GM12864 (cell line): Measurements from ENCODE around the gene TMC5.
A peak's percentile ranks its signal among the peaks of the same experiment; 100 is the strongest.

Experiments used
- DNase-seq: peaks from one replicate; pipeline ENCODE4 v3.0.0-alpha.2; 2011; ENCODE audit warnings: low read depth
- H3K4me3 ChIP-seq: 2 replicates; pipeline ENCODE4 v1.5.1; 2011; ENCODE audit warnings: mild to moderate bottlenecking, low read depth, low read length, control low read depth
- CTCF ChIP-seq: IDR thresholded peaks from 2 replicates; pipeline ENCODE4 v1.5.1; 2011; ENCODE audit warnings: low read depth, mild to moderate bottlenecking, moderate library complexity, low read length, control low read depth, inconsistent platforms; ENCODE audit errors: missing control alignments

The TMC5 gene

GRCh38 chr16:19517424-19518089 is 99.9 kb downstream of the TMC5 start:
- H3K4me3 ChIP-seq, result no peak overlapping the region
- TF ChIP-seq CTCF, result no peak
- no peak for DNase-seq

GRCh38 chr16:19518388-19518787 is 100.7 kb downstream of the TMC5 start:
- no peak for DNase-seq
- TF ChIP-seq CTCF, result no peak
- no peak overlapping the region for H3K4me3 ChIP-seq

- peak overlapping the region; percentile 91 for H3K4me3 ChIP-seq
- no peak for DNase-seq
Measured at GRCh38 chr16:19520861-19521331, 103.2 kb downstream of the TMC5 start.

GRCh38 chr16:19521471-19522396 is 104.1 kb downstream of the TMC5 start, which contains the start of gene GDE1:
Gene GDE1 (minus strand): TSS chr16:19522098. CDS start chr16:19521964, 134 bp downstream.
- H3K4me3 ChIP-seq, result peak within 1 kb of the TSS; percentile 91
- peak; percentile 62 for DNase-seq
- peak; percentile 33 for TF ChIP-seq CTCF

More at GRCh38 chr16:19520861-19521331, 103.2 kb downstream of the TMC5 start:
- no peak for TF ChIP-seq CTCF

GRCh38 chr16:19522397-19522732 is 104.7 kb downstream of the TMC5 start:
- no peak for TF ChIP-seq CTCF
- peak overlapping the region; percentile 91; the same call in 1 of the 2 replicates for H3K4me3 ChIP-seq
- DNase-seq, result no peak

- H3K4me3 ChIP-seq, result no peak overlapping the region
- no peak for DNase-seq
- no peak for TF ChIP-seq CTCF
Measured at GRCh38 chr16:19522760-19523159, 105.1 kb downstream of the TMC5 start.
